HL-60 (cell line): ENCODE data around the gene FSTL4.

Experiments used
- DNase-seq, 2 experiments: peaks; one replicate each; pipeline ENCODE4 v3.0.0-alpha.2; 2010 to 2020; ENCODE audit warnings: low read depth in 1 of 2, low spot score in 1 of 2
- H3K27ac ChIP-seq: fragments of 250-450 bp; sonication (Bioruptor Pico); replicated peaks from 2 replicates; pipeline ENCODE4 v1.5.1; 2020; ENCODE audit warnings: mild to moderate bottlenecking, moderate library complexity
- H3K27me3 ChIP-seq: fragments of 250-450 bp; sonication (Bioruptor Pico); 2 replicates; pipeline ENCODE4 v1.5.1; 2021; ENCODE audit warnings: mild to moderate bottlenecking, moderate library complexity; ENCODE audit not compliant: insufficient read depth, poor library complexity, severe bottlenecking
- H3K4me3 ChIP-seq: replicated peaks from 2 replicates; pipeline ENCODE4 v1.5.1; 2011; ENCODE audit warnings: mild to moderate bottlenecking, control low read depth, low read length; ENCODE audit not compliant: insufficient read depth
- CTCF ChIP-seq: IDR thresholded peaks from one replicate; pipeline ENCODE4 v1.5.1; 2011; ENCODE audit warnings: low read length, control low read depth, inconsistent platforms; ENCODE audit not compliant: insufficient read depth
- GABPA ChIP-seq: IDR thresholded peaks from 2 replicates; pipeline ENCODE4 v1.6.1; 2012; ENCODE audit warnings: low read depth
- POLR2AphosphoS5 ChIP-seq: IDR thresholded peaks from 2 replicates; pipeline ENCODE4 v1.6.1; 2012; ENCODE audit warnings: low read depth
- SPI1 ChIP-seq: IDR thresholded peaks from 2 replicates; pipeline ENCODE4 v1.6.1; 2012; ENCODE audit warnings: low read depth, mild to moderate bottlenecking, borderline replicate concordance
- TF ChIP-seq, protein P1 (sequence below): IDR thresholded peaks from 2 replicates; pipeline ENCODE4 v1.6.1; 2012; ENCODE audit warnings: low read depth; ENCODE audit not compliant: insufficient replicate concordance

The FSTL4 gene

DNA sequence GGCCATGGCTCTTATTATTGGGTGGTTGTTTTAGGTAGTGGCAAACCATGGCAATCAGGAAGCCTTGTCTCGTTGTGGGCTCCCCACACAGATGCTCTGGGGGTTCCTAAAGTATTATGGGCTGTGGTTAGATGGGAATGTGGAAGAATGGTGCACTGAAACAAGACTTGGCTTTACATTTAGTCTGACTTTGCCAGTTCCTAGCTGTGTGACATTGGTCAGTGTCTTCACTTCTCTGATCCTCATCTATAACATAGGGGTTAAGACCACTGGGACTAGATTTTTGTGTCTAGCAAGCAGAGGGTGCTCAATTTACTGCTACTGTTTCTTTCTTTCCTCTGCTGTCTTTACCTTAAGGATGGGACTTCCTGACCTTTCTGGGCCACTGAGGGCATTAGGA, 411.0 kb downstream of the FSTL4 start:
- DNase-seq: no peak
- TF ChIP-seq, protein P1, sequence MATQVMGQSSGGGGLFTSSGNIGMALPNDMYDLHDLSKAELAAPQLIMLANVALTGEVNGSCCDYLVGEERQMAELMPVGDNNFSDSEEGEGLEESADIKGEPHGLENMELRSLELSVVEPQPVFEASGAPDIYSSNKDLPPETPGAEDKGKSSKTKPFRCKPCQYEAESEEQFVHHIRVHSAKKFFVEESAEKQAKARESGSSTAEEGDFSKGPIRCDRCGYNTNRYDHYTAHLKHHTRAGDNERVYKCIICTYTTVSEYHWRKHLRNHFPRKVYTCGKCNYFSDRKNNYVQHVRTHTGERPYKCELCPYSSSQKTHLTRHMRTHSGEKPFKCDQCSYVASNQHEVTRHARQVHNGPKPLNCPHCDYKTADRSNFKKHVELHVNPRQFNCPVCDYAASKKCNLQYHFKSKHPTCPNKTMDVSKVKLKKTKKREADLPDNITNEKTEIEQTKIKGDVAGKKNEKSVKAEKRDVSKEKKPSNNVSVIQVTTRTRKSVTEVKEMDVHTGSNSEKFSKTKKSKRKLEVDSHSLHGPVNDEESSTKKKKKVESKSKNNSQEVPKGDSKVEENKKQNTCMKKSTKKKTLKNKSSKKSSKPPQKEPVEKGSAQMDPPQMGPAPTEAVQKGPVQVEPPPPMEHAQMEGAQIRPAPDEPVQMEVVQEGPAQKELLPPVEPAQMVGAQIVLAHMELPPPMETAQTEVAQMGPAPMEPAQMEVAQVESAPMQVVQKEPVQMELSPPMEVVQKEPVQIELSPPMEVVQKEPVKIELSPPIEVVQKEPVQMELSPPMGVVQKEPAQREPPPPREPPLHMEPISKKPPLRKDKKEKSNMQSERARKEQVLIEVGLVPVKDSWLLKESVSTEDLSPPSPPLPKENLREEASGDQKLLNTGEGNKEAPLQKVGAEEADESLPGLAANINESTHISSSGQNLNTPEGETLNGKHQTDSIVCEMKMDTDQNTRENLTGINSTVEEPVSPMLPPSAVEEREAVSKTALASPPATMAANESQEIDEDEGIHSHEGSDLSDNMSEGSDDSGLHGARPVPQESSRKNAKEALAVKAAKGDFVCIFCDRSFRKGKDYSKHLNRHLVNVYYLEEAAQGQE: no peak
- TF ChIP-seq GABPA (no peak), POLR2AphosphoS5 (no peak), SPI1 (no peak), CTCF (no peak)
- Histone ChIP-seq H3K4me3 (no peak overlapping the region), H3K27ac (no peak overlapping the region), H3K27me3 (no peaks in the 10 kb centered on the region)

- H3K4me3 ChIP-seq: no peak overlapping the region
- DNase-seq: no peak
- H3K27ac ChIP-seq: no peak overlapping the region
- TF ChIP-seq CTCF (no peak), SPI1 (no peak)
- H3K27me3 ChIP-seq: no peaks in the 10 kb centered on the region
These were observed 412.1 kb downstream of the FSTL4 start for GRCh38 chr5:133200256-133200655.

DNA sequence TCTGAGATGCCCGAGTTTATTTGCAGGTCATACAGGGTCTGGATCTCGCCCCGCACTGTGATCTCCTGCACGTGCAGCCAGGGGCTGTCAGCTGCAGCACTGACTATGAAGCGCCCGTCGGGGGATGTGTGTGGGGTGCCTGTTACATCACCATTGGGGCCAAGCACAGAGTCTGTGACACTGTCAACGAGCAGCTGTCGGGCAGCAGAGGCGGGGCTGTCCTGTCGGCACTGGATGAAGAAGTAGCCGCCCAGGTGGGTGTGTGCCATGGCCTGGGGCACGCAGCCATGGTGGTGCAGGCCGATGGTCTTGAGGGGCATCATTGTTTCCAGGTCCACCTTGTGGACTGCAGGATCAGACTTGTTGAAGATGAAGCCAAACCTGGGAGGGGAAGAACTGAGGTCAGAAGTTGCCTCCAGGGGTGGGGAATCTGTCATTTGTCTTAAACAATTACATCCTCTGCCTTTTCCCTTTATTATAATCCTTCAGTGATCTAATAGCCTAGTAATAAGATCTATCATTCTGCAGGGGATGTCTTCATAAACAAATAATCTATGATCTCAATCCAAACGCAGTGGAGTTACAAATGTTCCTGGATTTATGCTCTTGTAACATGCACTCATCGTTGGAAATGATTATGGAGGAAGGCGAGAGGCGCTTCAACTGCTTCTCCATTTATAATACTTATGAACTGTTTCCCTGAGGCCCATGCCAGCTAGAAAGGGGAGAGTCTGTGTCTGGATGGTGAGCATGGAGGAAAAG, 412.7 kb downstream of the FSTL4 start:
- H3K4me3 ChIP-seq: no peak overlapping the region
- no peak overlapping the region for H3K27ac ChIP-seq
- no peak for DNase-seq
- H3K27me3 ChIP-seq: no peaks in the 10 kb centered on the region
- no peak for TF ChIP-seq POLR2AphosphoS5
- TF ChIP-seq GABPA: no peak
- TF ChIP-seq SPI1: no peak
- no peak for TF ChIP-seq CTCF
- TF ChIP-seq, protein P1: no peak

- TF ChIP-seq GABPA (no peak), CTCF (no peak), SPI1 (no peak), POLR2AphosphoS5 (no peak)
- TF ChIP-seq, protein P1: no peak
- no peaks in the 10 kb centered on the region for H3K27me3 ChIP-seq
These were observed 413.8 kb downstream of the FSTL4 start for GRCh38 chr5:133198511-133198910.

More at GRCh38 chr5:133198511-133198910, 413.8 kb downstream of the FSTL4 start:
- no peak overlapping the region for H3K4me3 ChIP-seq
- no peak overlapping the region for H3K27ac ChIP-seq
- DNase-seq: no peak
